ENCODE measurements around the gene MAMLD1. TPM values are rescaled to one million over a fixed set of nuclear protein-coding genes. Genes with fewer than 3 reads are reported as not detected.

The MAMLD1 gene
- total RNA-seq (2014; rRNA removed; shearing (Covaris generic)), result 0.26 and 0.40 TPM in 2 replicates

GRCh38 chrX:150362599-150363481, at the start of gene MAMLD1:
MAMLD1 (plus strand) TSS chrX:150363317; CDS start chrX:150445517, 82,200 bp downstream.

Other genes starting within 250 kb of the MAMLD1 start
- gene MTM1, start 205.3 kb downstream of the MAMLD1 start, total RNA-seq (2014; rRNA removed; shearing (Covaris generic)), result 3.8 and 4.5 TPM in 2 replicates